ENCODE measurements around the gene IFNLR1.

Gene IFNLR1

DNA sequence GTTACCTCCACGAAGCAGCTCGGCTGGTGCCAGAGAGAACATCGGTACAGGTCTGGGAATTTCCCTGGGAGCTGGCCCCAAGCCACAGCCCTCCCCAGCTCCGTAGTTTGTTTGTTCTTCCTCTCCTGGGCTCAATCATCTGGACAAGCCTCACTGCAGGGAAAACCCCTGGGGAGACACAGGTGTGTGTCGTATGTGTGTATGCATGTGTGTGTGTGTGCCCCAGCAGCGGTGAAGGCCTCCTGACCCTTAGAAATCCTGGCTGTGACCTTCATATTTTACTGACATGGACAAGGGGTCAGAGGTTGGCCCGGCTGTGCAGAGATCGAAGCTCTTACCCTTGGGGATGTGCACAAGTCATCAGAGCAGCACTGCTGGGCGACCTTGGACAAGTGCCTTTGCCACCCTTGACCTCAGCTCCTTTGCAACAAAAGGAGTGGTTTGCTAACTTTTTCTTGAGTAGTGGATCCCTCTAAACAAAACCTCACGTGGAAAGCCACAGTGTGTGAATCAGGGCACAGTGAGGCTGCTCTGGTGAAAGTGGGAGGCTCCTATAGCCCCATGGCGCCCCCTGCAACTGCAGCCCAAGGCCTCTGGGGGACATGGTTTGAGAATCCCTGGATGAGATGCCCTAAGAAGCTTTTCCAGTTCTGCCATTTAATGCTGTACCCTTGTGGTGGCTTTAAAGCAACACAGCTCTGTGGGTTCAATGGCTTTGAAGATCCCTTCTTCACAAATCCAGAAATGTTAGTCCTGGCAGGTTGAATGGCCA, 31.9 kb downstream of the IFNLR1 start:
- H3K27ac ChIP-seq, result no peak overlapping the region

GRCh38 chr1:24154215-24154614, 32.9 kb downstream of the IFNLR1 start:
- Histone ChIP-seq H3K4me3 (no peak overlapping the region), H3K27ac (no peak overlapping the region)

More for the DNA sequence above, 31.9 kb downstream of the IFNLR1 start:
- no peak overlapping the region for H3K4me3 ChIP-seq

DNA sequence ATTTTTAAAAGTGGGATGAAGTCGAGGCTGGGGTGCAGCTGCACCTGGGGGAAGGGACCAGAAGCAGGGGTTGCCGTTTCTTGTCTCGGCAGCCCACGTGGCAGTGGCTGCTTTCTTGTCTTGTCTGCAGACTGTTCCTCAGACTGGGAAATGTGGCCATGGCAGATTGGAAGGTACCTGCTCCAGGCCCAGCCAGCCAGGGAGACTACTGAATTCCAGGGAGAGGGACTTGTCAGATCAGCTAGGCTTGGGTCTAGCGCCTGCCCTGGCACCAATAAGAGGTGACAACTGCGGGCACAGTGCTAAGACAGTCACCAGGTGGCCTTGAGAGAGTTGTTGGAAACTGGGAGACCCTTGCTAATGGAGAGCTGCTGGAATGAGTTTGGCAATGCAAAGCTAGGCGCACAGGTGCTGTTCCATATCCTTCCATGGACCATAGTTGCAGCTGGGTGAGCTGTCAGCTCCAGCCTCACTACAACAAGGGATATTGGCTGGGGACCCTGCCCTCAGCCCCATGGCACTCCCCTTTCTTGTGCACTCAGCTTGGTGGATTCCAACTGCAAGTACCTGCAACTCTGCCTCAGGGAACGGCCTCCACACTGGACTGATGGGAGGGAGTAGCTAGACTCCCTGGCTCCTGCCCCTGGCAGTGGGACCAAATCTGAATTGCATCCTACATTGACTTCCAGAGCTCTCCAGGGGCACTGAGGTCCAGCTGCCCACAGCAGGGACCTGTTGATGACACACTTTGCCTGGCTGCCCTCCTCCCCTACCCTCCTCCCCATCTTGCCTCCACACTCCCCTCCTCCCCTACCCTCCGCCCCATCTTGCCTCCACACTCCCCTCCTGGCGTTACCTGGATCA, 34.2 kb downstream of the IFNLR1 start:
- peak overlapping the region in 1 of 21 experiments; percentile 52 for H3K27ac ChIP-seq
- H3K4me3 ChIP-seq, result no peak overlapping the region

DNA sequence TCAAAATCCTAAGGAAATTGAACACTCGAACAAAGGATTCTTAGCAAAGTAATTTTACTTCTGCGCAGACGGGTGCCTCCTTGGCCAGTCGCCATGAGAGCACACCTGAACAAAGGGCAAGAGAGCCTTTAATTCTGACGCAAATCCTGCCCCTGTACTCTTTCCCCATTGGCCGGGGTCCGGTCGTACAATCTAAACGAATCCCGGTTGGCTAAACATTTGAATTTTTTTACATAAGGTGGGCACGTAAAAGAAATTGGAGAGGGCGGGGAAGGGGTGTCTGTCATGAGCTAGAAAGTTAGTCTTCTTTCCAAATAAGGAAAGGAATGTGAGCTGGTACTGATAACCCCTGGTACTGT, 35.9 kb downstream of the IFNLR1 start:
- H3K4me3 ChIP-seq, result no peak overlapping the region

DNA sequence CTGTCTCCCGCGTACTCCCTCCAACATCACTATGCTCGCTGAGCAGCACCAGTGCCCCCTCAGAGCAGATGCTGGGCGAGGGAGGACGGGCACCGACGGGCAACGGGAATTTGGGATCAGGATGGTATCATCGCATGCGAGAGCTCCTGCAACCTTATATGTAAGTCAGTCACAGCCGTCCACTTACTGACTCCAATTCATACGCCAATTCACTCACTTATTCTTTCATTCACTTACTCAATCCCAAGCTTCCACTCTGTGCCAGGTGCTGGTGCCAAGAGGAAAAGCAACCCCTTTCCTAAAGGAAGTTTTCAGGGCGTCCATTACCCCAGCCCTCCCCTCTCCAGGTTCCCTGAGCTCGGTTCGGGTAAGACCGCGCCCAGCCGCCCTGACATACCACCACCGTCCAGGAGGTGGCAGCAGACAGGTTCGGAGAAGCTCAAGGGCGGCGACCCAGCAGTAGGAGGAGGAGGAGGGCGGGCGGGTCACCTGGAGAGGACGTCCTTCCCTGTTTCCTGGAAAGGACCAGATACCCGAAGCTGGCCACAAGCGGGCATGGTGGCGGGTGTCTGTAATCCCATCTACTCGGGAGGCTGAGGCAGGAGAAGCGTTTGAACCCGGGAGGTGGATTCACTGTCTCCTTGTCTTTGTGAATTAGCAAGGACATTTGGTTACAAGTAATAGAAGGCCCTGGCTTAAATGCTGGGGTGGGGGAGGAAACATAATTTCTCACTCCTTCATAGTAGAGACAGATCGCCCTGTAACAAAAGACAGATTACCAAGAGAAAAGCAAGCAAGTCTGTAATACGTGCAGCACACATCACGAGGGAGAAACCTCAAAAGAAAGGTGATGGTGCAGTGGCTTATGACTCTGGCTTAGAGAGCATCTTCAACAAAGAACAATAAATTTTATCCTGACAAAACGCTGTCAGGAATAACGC, 36.6 kb downstream of the IFNLR1 start:
- Histone ChIP-seq H3K4me3 (peak overlapping the region in 4 of 7 experiments; percentile 2 to 28 (median 18)), H3K27ac (peak overlapping the region in 19 of 21 experiments; percentile 3 to 85 (median 63))

More for the DNA sequence above, 35.9 kb downstream of the IFNLR1 start:
- peak overlapping the region in 8 of 21 experiments; percentile 4 to 85 (median 69) for H3K27ac ChIP-seq

DNA sequence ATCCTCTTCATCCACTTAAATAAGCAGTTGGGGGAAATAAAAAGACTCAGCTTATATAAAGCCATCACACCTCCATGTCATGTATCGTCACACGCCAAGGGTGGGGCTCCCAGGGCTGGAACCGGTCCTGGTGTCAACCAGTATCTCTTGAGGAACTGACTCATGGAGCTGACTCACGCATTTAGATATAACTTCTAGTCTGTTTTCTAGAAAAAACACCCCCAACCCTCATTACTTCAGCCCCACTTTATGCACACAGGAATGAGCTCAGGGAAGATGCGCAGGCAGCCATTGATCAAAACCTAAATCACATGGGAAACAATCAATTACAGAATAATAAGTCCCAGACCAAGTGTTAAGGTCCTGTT, 37.2 kb downstream of the IFNLR1 start:
- H3K4me3 ChIP-seq, result peak overlapping the region in 4 of 7 experiments; percentile 2 to 28 (median 18)
- peak overlapping the region in 19 of 21 experiments; percentile 3 to 85 (median 63) for H3K27ac ChIP-seq

GRCh38 chr1:24147816-24148215, 39.3 kb downstream of the IFNLR1 start:
- Histone ChIP-seq H3K4me3 (no peak overlapping the region), H3K27ac (no peak overlapping the region)

DNA sequence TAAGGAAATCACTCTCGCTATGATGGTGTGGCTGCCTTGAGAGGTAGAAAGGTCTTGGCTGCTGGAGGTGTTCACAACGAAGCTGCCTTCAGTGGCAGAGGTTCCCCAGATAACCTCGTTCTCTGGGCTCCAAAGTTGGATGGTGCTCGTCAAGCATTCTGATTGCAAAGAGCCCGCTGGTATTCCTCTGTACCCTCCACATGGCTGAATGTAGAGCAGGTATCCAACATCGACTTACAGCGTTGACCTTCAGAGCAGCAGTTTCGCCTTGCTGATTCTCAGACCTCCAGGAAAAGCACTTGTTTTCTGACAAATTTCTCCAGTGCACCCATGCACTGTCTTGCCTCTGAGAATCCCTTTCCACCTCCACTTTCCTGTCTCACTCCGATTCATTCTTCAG, 39.9 kb downstream of the IFNLR1 start:
- Histone ChIP-seq H3K27ac (no peak overlapping the region), H3K4me3 (no peak overlapping the region)

- peak within 1 kb of the TSS in 19 of 21 experiments; percentile 46 to 84 (median 72) for H3K27ac ChIP-seq
These were observed 44.2 kb downstream of the IFNLR1 start, which contains the start of gene IL22RA1 for GRCh38 chr1:24142546-24143534. IL22RA1 (minus strand) TSS chr1:24143140; CDS start chr1:24143082, 58 bp downstream.

GRCh38 chr1:24141311-24141997, 45.6 kb downstream of the IFNLR1 start:
- Histone ChIP-seq H3K27ac (peak overlapping the region in 10 of 21 experiments; percentile 19 to 82 (median 68)), H3K4me3 (peak overlapping the region in 4 of 7 experiments; percentile 39 to 60 (median 44))

More at GRCh38 chr1:24142546-24143534, 44.2 kb downstream of the IFNLR1 start, which contains the start of gene IL22RA1:
- H3K4me3 ChIP-seq, result peak within 1 kb of the TSS; percentile 34 to 60 (median 39)

GRCh38 chr1:24140741-24141181, 46.3 kb downstream of the IFNLR1 start:
- H3K27ac ChIP-seq, result peak overlapping the region in 4 of 21 experiments; percentile 43 to 68 (median 64)
- H3K4me3 ChIP-seq, result no peak overlapping the region

- Histone ChIP-seq H3K4me3 (no peak overlapping the region), H3K27ac (peak overlapping the region in 4 of 21 experiments; percentile 3 to 60 (median 38))
These were observed 47.2 kb downstream of the IFNLR1 start for GRCh38 chr1:24139841-24140425.

DNA sequence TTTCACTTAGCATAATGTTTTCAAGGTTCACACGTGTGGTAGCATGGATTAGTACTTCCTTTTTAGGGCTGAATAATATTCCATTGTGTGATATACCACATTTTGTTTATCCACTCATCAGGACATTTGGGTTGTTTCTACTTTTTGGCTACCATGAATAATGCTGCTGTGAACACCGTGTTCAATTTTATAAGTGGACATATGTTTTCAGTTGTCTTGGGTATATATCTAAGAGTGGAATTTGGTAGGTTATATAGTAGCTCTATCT, 47.9 kb downstream of the IFNLR1 start:
- no peak overlapping the region for H3K4me3 ChIP-seq

GRCh38 chr1:24138476-24139221, 48.4 kb downstream of the IFNLR1 start:
- H3K27ac ChIP-seq, result no peak overlapping the region
- H3K4me3 ChIP-seq, result no peak overlapping the region

More for the DNA sequence above, 47.9 kb downstream of the IFNLR1 start:
- H3K27ac ChIP-seq, result no peak overlapping the region

GRCh38 chr1:24136956-24137539, 50.0 kb downstream of the IFNLR1 start:
- Histone ChIP-seq H3K4me3 (no peak overlapping the region), H3K27ac (no peak overlapping the region)

DNA sequence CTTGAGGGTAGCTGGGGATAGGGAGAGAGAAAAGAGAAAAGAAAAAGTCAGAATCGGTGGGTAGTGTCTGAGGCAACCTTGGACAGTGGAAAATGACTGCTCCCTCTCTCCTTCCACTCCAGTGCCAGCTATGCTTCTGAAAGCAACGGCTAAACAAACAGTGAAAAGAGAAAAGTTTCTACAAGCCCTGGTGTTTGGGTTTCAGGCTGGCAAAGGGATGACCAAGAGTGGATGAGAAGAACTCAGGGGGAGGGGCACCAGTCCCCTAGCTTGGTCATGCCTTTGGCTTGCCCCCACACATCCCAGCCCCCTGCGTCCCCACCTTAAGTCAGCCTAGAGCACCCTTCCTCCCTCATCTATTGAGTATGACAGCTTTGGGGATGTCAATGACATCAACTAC, 52.7 kb downstream of the IFNLR1 start:
- no peak overlapping the region for H3K27ac ChIP-seq

More for the DNA sequence above, 52.7 kb downstream of the IFNLR1 start:
- H3K4me3 ChIP-seq, result no peak overlapping the region
